ENCODE measurements around the gene MYO18A.
A peak's percentile ranks its signal among the peaks of the same experiment; 100 is the strongest.

Gene MYO18A

DNA sequence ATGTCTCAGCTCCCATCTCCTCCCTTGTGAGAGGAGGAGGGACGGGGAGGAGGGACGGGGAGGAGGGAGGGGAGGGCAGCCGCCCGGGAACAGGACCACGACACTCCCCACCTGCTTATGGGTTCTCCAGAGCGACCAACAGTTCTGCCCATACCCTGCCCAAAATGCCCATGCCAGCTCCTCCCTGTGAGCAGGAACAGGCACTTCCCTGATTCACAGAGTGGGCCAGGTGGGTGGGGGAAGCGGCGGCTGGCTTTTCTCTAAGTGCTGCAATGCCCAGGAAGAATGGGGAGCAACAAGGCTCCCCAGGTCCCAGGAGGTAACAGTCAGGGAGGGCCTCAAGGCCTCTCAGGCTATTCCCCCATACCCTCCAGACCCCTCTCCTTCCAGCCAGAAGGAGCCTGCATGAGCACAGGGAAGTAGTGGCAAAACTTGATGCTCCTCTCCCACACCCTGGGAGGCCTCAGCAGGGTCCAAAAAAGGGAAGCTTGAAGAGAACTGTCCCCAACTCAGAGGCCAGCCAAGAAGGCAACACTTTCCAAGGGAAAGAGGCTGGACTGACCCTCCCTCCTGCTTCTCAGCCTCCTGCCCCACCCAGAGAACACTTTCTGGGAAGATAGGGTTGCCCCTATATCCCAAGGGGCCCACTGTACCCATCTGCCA is 53.8 kb downstream of the MYO18A start:
- no peak for DNase-seq (ENCODE audit: low read depth in 1 of 2, low spot score in 1 of 2)

DNA sequence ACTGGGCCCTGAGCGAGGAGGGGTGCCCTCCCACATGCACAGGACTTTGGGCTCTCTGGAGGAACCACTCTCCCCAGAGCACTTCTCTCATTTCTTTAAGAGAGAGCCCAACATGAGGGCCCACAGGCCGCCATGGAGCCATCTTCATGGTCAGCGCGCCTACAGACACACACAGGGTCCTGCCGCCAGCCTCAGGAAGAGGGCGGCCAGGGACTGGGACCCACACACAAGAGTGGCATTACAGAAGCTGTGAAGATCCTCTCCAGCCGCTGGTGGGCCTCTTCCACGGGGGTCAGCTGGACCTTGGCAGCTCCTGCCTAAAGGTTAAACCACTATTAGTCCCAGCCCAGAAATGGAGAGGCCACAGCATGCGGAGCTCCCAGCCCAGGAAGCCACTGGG is 54.5 kb downstream of the MYO18A start:
- DNase-seq (ENCODE audit: low read depth in 1 of 2, low spot score in 1 of 2), result no peak

DNA sequence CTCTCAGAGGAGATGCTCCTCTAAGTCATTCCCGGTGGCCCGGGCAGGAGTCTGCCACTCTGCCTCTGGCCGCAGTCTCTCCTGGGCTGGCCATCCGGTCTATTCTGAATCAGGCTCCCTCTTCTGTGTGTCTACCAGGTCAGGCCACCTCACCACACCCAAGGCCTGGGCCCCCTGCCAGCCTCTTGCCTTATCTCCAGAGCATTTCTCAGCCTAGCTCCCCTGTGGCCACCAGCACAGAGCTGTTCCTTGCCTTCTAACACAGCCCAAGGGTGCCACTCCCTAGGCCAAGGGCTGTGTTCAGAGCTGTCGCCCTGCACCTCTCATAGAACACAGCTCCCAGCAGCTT is 55.3 kb downstream of the MYO18A start:
- DNase-seq (ENCODE audit: low read depth in 1 of 2, low spot score in 1 of 2), result no peak

DNA sequence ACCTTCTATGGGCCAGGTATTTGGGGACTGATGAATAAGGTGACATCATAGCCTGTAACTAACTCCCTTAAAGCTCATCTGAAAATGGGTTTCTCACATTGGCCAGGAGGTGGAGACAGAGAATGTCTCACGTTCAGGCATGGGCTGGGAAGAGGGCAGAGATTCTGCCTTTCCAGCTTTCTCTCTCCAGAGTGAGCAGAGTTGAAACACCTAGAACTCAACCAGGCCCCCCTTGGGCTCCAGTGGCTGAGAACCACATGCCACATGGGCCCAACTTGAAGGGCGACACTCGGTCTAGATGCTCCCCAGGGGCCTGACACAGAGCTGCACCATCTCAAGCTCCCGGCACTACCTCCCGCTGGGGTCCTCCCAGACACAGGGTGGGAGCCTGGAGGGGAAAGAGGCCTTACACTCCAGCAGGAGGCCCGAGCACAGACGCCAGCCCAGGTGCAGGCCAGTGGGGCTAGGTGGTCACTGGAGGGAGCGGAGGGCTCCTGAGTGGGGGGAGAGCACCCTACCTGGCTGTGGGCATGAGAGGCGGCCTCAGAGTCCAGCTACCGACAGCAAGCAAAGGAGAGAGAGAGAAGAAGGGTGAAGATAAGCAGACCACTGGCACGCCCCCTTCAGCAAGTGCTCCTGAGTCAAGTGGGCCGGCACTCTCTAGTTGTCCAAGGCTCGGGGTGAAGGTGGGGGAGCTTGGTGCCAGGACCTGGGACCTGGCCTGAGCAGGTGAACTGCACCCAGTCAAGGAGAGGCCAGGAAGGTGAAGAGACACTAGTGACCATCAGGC is 55.9 kb downstream of the MYO18A start:
- no peak for DNase-seq (ENCODE audit: low read depth in 1 of 2, low spot score in 1 of 2)

DNA sequence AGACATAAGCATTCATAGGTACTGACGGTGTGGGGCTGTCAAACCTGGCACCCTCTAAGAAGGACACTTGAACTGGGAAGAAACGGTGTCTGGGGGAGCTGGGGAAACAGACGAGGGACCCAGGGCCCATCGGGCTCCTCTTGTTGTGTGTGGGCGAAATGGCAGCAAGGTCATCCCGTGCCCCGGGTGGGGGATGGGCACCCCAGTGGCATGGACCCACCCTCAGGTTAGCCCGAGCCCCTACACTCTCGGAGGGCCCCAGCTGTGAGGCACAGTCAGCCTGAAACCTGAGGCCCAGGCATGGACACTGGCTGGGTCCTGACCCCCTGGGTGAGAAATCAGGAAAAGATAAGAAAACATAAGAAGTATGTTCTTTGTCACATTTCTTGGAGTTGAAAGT is 57.1 kb downstream of the MYO18A start:
- no peak for DNase-seq (ENCODE audit: low read depth in 1 of 2, low spot score in 1 of 2)

DNA sequence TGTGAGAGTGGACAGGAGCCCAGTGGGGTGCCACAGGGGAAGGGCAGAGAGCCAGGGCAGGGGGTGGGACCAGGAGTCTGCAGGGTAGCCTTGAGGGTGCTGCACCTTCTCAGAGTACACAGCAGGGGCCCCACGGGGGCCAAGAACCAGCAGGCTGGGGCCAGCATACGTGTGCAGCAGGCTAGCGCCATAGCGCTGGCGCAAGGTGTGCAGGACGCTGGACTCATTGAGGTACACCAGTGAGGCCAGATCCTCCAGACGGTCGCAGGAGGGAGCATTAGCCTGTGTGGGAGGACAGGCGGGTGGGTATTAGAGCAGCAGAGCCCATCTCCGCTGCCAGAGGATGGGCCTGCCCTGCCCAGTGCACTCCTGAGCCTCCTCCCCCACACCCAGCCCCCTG is 58.8 kb downstream of the MYO18A start:
- DNase-seq (ENCODE audit: low read depth in 1 of 2, low spot score in 1 of 2), result no peak

DNA sequence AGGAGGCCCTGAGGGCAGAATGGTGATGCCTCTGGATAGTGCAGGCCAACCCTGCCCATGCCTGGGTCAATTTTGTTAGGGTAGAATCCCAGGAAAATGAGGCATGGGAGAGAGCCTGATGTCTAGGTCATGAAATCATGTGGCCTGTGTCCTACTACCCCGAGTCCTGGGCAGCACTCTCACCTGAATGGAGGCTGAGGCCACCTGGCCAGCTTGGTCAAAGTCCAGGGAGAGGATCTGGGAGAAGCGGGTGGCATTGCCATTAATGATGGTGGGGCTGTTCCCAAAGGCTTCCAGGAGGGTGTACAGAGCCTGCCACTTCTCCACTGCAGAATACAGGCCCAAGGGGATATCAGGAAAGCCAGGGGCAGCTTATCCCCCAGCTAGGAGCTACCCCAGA is 59.8 kb downstream of the MYO18A start:
- DNase-seq (ENCODE audit: low read depth in 1 of 2, low spot score in 1 of 2), result no peak

DNA sequence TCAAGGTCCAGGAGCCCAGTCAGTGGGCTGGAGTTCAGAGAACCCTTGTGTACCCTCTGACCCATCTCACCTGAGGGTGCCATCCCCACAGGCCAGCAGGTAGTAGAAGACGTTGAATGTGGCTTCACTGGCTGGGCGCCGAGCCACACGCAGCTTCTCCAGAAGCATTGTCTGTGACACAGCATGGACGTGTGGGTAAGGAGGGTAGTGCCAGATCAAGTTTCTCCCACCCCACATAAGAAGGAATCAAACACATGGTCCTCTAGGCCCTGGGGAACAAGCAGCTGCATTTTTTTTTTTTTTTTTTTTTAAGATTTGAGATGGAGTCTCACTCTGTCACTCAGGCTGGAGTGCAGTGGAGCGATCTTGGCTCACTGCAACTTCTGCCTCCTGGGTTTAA is 60.9 kb downstream of the MYO18A start:
- DNase-seq (ENCODE audit: low read depth in 1 of 2, low spot score in 1 of 2), result no peak

DNA sequence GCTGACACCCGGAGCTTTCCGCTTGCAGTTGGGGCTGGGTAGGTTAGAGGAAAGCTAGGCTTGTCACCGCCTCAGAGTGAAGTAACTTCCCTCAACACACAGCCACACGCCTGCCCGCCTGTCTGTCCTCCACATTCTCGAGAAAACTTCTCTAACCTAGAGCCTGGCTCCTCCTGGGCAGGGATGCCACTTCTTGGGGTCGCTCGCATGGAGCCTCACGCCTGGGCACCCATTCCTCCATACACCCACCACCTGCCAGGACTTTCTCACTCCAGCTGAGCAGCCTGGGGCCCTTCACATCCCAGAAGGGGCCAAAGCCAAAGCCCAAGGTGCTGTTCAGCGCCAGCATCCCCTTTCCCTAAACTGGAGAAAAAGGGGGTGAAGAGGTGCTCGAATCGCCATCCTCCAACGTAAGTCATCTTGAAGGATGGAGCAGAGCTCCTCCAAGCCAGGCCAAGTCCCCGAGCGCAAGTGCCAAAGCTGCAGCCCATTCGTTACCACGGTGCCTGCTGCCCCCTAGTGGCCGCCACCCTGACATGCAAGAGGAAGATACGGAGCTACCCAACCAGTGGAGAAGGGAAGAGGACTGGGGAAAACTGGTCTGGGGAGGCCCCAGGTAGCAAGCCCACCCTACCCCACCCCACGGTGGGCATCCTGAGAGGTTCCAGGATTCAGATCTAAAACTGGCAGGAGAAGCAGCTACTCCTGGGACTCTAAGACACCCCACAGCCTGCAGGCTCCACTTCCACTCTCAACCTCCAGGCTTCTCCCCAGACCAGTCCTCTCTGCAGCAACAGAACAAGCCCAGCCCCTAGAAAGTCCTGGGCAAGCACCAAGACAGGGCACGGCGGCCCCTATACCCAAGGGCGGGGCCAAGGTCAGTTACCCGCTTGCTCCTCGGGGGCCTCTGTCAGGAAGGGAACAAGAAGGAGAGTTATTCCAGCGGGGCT is 63.1 kb downstream of the MYO18A start:
- peak; percentile 55 to 72 for DNase-seq (ENCODE audit: low read depth in 1 of 2, low spot score in 1 of 2)

DNA sequence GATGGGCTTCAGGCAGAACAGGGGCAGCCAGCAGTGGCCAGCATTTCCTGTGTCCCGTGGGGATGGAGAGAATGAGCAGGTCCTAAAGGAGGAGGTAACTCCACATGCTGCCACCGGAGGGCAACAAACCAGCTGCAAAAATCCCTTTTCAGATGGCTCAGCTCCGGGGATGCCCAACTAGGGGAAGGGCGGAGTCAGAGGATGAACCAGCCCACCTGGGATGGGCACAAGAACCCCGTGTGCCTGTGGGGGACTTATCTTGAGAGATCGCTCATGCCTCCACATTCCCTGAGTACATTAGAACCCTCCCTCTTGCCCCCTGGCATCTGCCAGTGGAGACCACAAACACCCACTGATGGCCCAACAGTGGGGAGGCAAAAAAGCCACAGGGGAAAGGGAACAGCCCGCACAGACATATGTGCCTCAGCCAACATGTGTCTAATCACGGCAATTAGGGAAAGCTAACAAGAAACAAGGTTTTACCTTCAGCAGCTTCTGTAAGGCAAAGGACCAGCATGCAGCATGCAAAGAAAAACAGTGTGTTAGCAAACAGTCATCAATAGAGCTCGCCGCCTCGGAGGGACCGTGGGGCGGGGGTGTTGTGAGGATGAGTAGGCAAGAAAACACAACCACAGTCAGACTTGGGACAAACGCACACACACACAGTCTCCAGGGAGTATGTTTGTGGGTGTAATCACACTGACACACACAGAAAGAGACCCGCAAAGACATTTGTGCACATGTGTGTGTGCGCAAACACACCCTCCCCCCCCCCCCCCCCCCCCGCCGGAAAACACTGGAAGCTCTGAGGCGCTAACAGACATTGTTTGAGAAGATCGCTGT is 64.0 kb downstream of the MYO18A start:
- no peak for DNase-seq (ENCODE audit: low read depth in 1 of 2, low spot score in 1 of 2)

DNA sequence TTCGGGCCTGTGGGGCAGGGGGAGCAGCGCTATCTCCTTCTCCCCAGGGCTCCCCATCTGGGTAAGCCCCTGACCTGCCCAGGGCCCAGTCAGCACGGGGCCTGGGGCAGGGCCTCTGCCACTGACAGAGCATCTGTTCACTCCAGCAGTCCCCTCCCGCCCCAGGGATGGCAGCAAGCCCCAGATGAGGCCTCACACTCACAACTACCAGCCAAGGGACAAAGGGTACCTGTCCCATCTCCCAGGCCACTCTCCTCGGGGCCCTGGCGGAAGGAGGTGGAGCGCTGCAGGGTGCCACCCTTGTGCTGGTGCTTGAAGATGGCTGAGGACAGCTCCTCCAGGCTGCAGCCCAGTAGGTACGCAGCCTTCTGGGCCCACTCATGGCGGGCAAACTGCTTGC is 64.8 kb downstream of the MYO18A start:
- DNase-seq (ENCODE audit: low read depth in 1 of 2, low spot score in 1 of 2), result no peak

DNA sequence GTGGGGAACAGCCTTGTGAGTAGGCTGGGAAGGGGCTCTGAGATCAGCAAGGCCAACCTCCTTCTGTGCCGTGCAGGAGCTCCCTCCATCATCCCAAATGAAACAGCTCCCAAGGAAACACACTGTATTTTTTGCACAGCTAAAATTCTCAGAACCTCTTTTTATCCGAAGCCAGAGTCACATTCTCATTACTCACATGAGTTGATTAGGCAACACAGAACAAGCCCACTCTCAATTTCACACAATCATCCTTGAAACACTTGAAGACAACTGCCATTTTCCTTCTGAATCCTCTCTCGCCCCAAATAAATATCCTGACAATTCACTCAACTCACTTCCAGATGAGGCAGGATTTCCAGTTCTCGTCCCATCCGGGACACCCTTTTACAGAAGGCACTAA is 66.1 kb downstream of the MYO18A start:
- DNase-seq (ENCODE audit: low read depth in 1 of 2, low spot score in 1 of 2), result no peak

DNA sequence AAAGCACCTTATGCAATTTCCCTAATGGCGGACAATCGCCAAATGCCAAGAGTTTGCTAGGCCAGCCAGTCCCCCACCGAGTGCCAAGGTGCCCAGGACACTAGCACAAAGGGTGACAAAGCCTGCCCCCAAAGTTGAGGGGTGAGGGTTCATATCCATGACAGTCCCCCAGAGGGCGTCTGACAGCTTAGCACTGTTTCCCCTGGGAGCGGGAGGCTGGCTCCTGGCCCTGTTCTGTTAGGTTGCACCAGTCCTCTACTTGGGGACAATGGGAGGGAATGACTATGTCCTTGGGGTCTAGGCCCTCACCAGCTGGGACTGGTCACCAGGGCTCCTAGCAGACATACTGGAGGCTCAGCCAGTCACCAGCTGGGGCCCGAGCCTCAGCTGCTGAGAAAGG is 66.9 kb downstream of the MYO18A start:
- DNase-seq (ENCODE audit: low read depth in 1 of 2, low spot score in 1 of 2), result no peak

DNA sequence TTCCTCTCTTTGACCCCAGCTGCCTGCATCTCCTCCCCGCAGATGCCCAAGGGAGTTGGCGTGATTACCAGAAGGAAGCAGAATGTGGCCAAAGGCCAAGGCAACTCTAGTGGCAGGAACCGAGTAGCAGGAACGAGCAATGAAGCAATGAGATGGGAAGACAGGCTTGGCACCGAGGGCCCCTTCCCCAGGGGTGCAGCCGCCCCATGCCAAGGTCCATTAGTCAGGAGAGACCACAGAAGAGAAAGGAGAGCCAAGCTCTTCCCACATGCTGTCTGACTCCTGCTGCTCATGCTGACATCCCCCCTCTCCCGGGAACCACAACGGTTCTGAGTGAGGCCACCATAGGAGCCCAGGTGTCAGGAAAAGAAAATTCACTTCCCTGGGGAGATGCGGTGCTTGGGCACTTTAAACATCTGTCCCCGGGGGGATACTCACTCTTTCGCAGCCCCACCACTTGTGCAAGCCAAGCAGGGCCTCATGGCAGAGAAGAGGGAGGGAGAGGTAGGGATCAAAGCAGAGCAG is 67.4 kb downstream of the MYO18A start:
- no peak for DNase-seq (ENCODE audit: low read depth in 1 of 2, low spot score in 1 of 2)

DNA sequence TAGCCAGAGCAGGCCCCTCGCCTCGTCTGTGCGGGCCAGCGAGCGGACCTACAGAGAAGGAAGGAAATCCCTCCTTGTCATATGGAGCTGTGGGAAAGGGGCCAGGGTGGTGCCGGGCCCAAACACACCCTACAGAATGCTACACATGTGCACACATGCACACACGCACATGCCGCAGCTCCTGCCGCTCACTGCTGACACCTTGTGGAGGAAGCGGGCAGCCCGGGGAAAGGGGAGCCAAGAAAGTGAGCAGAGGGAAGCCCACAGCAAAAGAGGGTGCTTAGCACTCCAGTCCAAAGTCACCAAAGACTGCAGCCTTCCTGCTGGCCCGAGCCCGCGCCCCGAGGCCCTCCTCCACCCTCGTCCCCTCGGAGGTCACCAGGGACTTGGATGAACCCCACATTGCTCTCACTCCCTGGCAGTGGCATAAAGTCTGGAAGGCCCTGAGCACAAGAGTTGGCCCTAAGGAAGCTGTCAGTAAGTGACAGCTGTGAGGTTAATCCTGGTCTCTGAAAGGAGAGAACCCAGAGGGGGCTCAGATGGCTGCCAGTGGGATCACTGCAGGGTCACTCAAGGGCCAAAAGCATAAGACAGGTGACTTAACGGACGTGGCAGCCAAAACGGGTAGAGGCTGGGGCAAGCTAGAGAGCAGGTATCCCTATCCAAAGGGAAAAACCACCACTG is 68.2 kb downstream of the MYO18A start:
- DNase-seq (ENCODE audit: low read depth in 1 of 2, low spot score in 1 of 2), result peak; percentile 33 to 75

DNA sequence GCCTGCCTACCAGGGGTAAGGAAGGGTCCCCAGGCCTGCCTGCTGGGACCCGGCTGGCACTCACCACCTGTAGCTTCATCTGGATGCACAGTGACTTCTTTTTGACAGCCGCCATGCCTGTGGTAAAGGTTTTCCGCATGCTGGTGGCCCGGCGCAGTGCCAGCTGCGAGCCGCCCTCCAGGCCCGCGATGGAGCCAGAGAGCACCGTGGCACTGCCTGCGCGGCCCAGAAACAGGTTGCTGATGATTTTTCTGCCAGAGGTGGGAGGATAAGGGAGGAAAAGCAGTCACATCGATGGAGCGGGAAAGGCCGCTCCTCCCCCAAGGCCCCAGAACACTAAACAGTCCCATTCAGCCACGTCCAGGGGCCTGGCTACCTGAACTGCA is 69.8 kb downstream of the MYO18A start:
- DNase-seq (ENCODE audit: low read depth in 1 of 2, low spot score in 1 of 2), result no peak

DNA sequence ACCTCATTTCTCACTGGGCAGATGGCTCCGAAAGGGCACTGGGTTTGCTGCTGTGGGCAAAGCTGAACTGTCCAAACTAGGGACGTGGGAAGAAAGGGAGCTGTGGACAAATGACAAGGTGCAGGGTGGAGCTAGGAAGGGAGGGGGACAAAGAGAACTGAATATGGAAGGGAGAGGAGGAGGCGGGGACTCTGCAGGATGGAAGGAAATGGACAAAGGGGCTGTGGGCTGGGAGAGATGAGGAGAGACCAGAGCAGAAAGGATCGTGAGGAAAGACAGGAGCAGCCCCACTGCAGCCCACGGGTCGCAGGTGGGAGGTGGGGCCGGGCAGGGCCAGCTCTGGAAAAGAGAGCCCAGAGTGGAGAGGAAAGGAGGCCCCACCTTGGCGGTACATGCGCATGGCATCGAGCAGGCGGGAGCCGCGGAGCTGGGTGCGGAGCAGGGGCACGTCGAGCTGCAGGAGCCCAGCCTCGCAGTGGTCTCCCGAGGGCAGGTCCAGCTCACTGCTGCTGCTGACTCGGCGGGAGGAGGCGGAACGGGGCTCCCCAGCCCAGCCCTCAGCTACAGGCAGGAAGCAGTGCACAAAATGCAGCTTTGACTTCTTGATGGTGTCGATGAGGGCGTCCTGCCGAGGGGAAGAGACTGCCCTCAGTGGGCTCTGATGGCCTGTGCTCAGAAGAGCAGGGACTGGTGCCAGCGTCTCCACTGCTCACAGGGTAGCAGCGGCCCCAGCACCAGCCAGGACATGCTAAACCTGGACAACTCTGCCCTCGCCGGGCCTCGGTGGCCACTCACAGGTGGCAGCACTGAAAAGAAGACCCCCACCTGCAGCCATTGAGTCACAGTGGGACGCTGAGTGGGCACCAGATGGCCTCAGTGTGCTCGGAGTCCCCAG is 70.5 kb downstream of the MYO18A start:
- no peak for DNase-seq (ENCODE audit: low read depth in 1 of 2, low spot score in 1 of 2)

DNA sequence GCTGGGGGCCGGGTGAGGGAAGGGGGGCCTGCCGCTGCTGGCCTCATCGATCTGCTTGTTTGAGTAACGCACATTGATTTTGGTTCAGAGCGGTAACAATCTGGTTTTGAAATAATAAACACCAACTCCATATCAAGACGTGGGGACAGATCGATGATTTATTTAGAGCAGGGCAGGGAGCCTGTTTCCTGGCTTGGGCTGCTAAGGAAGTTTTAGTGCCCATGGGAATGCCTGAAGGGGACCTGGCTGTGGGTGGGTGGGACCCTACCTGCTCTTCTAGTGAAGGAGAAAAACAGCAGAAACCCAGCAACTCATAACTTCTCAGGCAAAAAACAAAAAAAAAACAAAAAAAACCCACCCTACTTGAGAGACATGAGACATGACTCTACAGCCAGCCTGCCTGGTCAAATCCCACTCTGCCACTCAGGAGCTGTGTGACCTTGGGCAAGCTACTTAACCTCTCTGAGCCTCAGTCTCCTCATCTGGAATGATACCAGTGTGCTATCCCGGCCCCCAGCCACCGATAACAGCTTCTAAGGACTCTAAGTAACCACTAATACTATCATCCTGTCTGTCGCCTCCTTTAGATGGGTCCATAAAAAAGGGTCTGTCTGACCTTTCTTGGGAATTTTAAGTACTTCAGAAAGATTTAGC is 71.2 kb downstream of the MYO18A start:
- no peak for DNase-seq (ENCODE audit: low read depth in 1 of 2, low spot score in 1 of 2)

Measured in stimulated activated CD4-positive, alpha-beta T cell treated with anti-CD3 and anti-CD28 coated beads, Interleukin-15, amount 100 ng/mL, for 1 hour (primary cell).